COR-L47 (cell line): ENCODE data around the gene SLC25A1.
"Not testable (repeated sequence)": the region's sequence is repeated elsewhere in the genome, so short reads cannot be mapped to it uniquely, and the experiment has no call there.

Experiments used
- DNase-seq: peaks from one replicate; lab custom pipeline; 2025; lab: John Stamatoyannopoulos, UW

SLC25A1 gene

DNA sequence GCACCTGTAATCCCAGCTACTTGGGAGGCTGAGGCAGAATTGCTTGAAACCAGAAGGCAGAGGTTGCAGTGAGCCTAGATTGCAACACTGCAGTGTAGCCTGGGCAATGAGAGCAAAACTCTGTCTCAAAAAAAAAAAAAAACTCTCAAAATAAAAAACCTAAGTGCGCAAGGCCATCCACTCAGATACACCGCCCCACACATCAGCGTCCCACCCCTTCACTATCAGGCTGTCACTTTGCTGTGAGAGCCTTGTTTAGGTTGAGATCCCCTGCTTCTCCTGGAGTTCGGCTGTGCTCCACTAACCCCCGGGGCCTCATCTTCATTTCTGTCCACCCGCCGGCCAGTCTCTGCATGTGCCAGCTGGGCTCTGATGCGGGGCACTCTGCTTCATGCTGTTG is 12.1 kb downstream of the SLC25A1 start:
- DNase-seq, result peak; percentile 6

DNA sequence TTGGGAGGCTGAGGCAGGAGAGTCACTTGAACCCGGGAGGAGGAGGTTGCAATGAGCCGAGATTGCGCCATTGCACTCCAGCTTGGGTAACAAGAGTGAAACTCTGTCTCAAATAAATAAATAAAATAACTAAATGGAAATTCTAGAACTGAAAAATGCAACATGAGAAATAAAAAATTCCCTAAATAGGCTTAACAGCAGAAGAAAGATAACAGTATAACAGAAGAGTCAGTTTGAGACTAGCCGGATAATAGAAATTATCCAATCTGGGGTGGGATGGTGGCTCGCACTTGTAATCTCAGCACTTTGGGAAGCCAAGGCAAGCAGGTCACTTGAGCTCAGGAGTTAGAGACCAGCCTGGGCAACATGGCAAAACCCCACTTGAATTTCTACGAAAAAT is 14.1 kb downstream of the SLC25A1 start:
- DNase-seq, result no peak

DNA sequence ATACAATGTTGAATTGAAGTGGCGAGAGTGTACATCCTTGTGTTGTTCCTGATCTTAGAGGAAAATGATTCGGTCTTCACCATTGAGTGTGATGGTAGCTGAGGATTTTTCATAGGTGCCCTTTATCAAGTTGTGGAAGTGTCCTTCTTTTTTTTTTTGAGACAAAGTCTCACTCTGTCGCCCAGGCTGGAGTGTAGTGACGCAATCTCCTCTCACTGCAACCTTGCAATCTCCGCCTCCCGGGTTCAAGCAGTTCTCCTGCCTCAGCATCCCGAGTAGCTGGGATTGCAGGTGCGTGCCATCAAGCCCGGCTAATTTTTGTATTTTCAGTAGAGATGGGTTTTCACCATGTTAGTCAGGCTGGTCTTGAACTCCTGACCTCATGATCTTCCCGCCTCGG is 19.9 kb downstream of the SLC25A1 start:
- DNase-seq, result not testable (repeated sequence)

DNA sequence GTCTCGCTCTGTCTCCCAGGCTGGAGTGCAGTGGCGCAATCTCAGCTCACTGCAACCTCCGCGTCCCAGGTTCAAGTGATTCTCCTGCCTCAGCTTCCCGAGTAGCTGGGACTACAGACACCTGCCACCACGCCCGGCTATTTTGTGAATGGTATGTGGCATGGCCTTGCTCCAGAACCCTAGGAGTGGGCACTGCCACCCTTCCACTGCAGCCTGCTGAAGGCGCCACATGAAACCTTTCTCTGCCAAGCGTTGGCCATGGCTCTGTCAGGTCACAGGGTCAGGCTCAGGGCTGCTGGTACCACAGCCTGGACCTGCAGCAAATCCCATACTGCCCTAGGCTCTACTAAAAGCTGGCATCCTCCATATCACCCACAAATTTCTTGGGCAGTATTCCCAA is 22.4 kb downstream of the SLC25A1 start:
- DNase-seq, result not testable (repeated sequence)

DNA sequence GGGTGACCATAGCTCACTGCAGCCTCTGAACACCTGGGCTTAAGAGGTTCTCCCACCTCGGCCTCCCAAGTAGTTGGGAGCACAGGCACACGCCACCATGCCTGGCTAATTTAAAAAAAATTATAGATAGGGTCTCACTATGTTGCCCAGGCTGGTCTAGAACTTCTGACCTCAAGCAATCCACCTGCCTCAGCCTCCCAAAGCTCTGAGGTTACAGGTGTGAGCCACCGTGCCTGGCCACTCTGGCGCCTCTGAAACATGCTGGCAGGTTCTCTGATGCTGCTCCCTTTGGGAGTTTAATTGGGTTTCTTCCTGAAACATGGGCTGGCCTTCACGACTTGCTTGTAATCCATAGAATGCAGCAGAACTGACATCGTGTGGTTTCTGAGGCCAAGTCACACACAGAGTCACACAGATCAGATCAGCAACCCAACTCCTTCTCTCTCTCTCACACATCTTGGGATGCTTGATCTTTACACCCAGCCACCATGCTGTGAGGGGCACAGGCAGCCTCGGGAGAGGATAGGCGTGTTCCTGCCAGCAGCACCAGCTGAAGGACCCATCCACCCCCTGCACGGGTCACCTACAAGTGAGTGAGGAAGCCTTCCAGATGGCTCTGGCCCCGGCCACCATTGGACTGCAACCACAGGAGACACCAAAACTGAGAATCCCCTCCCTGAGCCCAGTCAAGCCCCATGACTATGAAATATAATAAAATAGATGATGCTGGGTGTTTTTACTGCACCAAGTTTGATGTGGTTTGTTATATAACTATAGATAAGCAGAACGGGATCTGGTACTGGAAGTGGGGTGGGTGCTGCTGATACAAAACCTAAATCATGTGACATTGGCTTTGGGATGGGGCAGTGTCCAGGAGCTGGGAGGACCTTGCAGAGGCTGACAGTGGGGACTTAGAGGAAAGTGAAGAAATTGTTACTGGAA is 25.3 kb downstream of the SLC25A1 start:
- no peak for DNase-seq

DNA sequence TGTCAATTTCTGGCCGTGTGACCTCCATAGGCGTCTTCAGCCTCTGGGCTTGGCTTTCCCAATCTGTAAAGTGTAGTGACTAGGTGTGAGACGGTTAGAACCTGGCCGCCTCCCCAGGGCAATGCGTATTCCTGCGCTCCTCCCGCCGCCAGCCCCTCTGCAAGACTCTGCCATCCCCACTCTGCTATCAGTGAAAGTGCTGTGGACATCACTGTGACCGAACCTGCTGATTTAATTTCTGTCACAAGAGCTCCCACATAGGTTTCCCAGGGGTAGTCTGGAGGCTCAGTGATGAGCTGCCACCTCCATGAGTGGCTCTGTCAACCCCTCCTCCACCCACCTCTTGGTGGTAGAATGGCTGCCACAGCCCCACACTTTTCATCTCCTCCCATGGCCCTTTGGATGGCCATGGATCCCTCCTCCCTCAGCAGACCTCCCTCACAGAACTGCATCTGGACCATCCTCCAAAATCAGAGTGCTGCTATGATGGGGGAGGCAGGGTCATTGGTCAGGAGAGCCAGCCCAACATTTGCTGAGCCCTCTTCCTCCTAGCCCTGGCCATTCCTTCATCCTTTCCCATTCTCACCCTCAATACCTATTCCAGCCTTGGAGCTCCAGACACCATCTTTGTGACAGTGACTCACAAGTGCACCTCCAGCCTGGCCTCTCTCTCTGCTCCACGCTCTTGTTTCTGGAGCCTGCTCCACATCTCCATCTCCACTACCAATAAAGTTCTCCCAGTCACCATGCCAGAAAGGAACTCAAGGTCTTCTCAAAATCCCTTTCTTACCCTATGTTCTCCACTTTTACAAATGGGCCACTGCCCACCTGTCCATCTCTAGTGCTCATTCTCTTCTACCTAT is 27.0 kb downstream of the SLC25A1 start:
- no peak for DNase-seq

DNA sequence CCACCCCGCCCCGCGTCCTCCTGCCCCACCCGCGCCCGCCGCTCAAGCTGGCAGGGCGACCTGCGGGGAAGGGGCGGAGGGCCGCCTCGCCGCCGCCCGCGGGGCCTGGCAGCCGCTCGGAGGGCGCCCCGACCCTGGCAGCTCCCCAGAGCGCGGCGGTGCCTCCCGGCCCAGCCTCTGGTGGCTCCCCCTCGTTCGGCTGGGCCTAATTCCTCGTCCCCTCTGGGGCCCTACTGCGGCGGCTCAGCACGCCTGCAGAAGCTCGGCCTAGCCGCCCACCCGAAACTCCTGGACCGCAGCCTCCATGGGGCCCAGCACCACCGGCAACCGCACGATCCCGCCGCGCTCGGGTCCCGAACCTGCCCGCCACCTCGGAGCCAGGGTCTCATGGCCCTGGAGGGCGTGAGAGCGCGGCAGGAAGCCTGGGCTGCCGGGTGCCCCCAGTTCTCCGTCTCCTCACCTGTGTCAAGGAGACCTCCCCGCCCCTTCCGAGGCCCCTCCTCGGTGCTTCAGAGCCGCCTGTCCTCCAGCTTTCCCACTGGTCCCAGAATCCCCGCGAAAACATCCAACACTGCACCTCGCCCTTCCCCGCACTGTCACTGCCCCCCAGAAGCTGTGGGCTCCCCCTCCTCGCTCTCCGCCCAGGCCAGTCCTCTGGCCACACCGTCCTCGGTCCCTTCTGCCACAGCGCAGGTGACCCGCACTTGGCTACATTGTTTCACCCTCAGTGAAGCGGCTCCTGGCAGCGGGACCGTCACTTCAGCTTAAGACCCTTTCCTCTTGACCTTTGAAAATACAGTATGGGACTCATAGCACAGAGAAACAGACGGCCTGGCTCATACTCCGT is 27.8 kb downstream of the SLC25A1 start:
- no peak for DNase-seq

DNA sequence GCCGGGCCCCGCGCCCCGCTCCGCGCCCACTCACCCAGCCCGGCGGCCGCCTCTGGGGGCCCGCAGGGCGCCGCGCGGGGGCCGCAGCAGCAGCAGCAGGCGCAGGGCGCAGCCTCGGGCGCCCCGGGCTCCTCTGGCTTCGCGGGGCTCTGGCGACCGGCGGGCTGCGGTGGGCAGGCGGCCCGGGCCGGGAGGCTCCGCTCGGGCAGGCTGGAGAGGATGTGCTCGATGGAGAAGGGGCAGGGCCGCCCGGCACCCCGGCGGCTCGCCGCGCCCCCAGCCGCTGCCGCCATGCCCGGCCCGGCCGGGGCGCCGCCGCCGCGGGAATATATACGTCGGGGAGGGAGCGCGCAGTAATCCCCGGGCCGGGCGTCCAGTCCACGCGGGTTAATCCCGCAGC is 28.5 kb downstream of the SLC25A1 start, which contains the start of gene GSC2:
GSC2 (minus strand) TSS at position 302 of the 400 bp plus-strand sequence; CDS start at position 293, 9 bp downstream.
- no peak for DNase-seq

DNA sequence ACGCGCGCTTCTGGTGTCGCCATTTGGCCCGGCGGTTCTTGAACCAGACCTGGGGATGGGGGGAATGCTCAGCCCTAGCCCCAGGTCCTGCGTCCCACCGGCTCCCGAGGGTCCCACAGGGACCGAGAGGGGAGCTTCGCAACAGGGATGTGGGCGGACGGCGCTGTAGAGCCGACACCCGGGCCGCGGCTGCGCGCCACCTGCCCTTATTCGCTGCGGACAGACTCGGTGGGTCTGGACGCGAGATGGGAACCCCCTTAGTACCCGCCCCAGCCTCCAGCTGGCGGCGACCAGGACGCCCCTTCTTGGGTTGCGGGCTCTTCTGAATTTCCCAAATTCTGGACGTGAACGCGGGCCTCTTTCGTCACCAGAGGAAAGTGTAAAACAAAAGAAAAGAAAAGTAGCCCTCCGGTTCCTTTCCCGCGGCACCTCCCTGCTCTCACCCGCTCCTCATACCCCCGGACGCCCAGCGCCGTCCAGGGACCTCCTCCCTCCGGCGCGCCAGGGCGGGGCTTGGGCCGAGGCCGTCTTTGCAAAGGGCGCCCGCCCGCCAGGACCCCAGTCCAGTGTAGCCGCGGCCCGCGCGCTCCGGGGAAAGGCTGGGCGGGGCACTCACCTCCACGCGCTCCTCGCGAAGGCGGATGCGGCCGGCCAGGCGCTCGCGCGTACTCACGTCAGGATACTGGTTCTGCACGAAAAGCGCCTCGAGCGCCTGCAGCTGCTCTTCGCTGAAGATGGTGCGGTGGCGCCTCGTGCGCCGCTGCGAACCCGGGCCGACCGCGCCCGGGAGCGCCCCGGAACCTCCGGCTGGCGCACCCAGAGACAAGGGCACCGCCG is 29.3 kb downstream of the SLC25A1 start:
- DNase-seq, result peak; percentile 53

DNA sequence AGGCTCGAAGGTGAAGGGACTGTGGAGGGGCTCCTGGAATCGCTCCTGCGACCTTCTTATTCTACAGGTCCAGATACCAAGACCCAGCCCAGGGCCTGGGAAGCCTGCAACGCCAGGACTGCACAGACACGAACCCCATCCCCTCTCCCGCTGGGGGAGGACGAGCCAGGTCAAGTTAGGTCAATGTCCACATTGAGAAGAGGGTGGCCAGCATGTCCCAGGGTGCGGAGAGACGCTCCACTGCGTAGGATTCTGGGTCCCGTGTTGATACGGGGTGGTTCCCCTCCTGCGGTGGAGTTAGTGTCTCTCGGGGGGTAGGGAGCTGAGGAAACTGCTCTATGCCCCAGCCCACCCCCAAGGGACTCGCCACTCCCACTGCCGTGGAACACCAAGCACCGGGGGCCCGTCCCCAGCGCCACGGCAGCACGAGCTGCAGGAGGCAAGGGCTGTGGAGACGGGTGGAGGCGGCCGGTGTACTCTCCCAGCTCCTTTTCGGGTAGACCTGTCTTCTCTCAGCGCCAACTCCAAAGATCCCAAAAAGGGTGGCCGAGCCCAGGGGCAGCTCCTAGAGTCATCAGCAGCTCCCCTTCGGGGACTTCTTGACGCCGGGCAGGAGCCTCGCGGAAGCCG is 30.0 kb downstream of the SLC25A1 start:
- DNase-seq, result no peak

DNA sequence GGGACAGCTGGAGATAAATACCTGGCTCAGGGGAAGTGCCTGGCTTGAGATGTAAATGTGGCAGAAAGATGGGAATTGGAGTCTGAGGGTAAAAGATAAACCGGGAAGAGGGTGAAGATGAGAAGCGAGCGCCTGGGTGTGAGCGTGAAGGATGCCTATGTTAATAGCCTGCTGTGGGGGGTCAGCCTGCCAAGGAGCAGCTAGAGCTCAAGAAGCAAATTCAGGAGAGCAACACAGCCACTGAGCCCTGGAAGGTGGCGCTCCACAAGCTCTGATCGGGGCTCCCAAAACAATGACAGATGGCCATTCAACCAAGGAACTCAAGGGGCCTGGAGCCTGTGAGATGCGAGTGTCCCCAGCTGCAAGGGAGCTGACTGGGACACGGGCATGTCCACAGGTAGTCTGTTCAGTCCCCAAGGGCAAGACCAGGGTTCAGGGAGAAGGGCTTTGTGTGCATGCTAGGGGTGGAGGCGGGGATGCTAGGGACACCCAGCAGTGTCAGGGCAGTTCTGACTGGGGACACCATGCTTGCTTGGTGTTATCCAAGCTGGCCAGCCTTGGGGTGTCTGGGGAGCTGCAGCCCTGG is 31.2 kb downstream of the SLC25A1 start:
- no peak for DNase-seq

DNA sequence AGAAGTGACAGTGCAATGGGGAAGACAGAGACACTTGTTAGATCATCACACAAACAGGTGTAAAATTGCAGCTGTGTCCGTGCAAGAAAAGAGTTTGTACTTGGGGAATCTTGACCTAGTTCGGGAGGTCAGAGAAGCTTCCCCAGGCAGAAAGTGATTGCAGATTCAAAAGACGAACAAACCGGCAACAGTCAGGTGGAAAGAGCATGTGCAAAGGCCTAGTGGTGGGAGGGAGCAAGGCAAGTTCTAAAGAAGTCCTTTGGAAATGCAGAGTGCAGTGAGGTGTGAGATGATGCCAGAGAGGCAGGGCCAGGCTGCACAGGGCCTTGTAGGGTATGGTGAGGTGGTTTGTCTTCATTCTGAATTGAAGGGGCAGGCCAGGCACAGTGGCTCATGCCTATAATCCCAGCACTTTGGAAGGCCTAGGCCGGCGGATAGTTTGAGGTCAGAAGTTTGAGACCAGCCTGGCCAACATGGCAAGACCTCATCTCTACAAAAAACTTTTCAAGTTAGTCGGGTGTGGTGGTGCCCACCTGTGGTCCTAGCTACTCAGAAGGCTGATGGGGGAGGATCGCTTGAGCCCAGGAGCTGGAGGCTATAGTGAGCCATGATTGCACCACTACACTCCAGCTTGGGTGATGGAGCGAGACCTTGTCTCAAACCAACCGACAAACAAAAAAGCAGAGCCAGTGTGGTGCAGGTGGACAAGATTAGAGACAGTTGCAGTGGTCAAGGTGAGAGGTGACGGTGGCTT is 32.1 kb downstream of the SLC25A1 start:
- no peak for DNase-seq

DNA sequence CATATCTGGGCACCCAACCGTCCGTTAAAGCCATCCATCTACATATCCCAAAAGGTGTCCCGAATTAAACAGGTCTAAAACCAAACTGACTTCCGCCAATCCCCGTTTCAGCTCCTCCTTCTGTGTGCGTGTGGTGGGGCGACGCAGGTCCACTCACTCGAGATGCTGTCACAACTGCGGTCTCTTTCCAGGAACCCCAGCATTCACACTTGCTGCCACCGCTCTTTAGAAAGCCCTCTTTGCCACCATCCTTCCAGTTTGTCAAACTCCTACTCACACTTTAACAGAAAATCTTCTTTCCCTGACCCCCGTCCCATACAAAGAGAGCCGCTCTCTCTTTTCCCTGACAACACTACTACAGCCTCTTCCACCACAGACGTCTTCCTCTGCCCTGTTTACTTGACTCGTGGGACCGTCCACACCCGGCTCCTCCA is 34.6 kb downstream of the SLC25A1 start:
- no peak for DNase-seq

DNA sequence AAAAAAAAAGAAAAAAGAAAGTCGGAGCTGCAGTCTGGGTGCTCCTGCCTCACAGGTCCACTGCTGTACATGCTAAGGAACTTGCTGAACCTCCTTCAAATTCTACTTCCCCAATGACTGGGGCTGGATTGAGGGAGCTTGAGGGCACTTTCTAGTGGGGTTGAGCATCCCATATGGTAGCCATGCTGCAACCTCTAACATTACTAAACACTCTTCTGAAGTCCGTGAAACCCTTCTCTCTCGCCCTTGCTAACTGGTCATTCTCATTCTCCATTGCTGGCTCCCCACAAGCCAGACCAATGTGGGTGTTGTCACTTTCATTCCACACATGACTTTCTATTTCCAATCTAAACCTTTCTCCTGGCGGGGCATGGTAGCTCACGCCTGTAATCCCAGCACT is 35.3 kb downstream of the SLC25A1 start:
- no peak for DNase-seq

DNA sequence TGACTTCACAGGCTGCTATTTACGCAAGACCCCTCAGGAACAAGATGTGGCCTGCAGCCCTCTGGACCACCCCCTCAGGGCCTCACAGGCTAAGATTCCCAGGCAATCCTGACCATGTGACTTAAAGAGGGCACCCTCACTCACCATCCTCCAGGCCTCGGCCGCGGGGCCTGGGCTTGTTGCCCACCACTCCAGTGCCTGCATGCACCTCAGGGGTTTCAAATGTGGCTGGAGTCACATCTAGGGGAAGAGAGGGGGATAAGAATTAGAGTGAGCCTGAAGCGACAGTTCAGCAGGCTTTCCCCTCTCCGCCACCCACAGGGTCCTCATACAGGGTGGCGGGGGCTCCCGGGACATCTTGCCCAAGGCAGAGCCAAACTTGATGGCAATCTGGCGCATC is 36.1 kb downstream of the SLC25A1 start:
- no peak for DNase-seq

DNA sequence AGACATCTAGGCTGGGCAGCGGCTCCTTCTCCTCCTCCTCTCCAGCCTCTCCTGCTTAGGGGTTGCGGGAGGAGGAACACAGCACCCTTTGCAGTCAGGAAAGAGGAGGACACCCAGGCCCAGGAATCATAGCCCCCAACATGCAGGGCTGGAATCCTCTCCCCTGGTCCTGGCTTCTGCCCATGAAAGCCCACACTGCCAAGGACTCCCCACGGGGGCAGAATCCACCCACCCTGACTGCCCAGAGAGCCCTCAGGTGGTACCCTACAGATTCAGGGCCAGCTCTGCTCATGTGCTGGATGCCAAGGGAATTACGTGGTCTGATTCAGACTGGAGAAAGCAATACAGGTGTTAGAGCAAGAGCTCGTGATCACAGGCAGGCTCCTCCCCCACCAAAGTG is 38.6 kb downstream of the SLC25A1 start:
- no peak for DNase-seq

DNA sequence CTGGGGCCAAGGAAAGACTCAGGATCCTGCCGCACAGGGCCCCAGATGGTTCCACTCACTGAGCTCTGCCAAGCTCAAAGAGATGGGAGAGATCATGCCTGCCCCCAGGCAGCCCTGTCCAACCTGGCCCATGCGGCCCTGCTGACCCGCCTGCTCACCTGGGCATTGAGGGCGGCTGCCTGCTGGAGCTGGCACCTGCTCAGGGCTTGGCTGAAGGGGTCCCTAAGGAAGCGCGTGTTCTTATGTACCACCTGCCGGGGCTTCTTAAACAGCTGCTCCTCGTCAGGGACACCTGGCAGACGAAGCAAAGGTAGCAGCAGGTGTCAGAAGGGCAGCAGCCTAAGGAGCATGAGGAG is 39.6 kb downstream of the SLC25A1 start:
- no peak for DNase-seq

DNA sequence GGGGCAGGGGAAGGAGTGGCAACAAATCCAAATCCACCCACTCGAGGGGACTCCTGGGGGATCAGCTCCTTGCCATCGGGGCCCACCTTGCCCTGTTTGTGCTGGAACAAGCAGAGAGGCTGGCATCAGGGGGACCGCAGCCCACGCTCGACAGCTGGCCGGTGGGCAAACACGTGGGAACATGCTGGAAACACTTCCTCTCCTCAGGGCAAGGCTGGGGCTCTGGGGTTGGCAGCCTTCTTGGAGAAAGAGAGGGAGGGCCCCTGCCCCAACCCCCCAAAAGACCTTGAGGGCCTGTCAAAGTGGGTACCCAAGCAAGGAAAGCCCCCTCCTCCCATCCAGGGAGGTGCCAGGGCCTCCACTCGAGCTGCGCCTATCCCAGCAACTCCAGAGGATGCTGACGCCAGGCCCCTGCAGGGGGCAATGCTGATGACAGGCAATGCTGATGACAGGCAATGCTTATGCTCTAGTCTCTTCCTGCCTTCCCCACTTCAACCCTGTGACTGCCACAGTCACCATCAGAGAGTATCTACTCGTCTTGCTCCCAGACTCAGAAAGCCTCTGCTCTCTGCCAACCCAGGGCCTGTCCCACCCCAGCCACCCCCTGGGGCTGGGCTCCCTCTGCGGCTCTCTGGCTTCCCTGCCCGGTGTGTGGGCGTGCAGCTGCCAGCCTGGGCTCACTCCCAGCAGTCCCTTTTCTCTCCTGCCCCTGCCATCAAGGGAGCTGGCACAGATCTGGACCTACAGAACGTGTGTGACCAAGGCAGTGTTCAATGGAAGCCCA is 40.1 kb downstream of the SLC25A1 start:
- no peak for DNase-seq
